CD4-positive, alpha-beta T cell treated with Interleukin-10 for 1 hour (primary cell): ENCODE results near the gene LRRC51.
A peak's percentile ranks its signal among the peaks of the same experiment; 100 is the strongest.
"Not testable (repeated sequence)": the region's sequence is repeated elsewhere in the genome, so short reads cannot be mapped to it uniquely, and the experiment has no call there.

Experiments
- DNase-seq: peaks from one replicate; pipeline ENCODE4 v3.0.0-alpha.2; 2020

The LRRC51 gene

GRCh38 chr11:72112143-72112977 lies 31.7 kb downstream of the LRRC51 start, which contains the start of gene ANAPC15:
ANAPC15 (minus strand) TSS chr11:72112695; CDS start chr11:72111276, 1,419 bp downstream.
- peak; percentile 99 for DNase-seq

- DNase-seq = no peak
Observed at GRCh38 chr11:72112978-72113808, 32.5 kb downstream of the LRRC51 start.

- no peak for DNase-seq
Observed at GRCh38 chr11:72114570-72114969, 33.9 kb downstream of the LRRC51 start.

GRCh38 chr11:72116019-72116755 lies 35.5 kb downstream of the LRRC51 start:
- DNase-seq = no peak

GRCh38 chr11:72119198-72119597 lies 38.5 kb downstream of the LRRC51 start:
- no peak for DNase-seq

- no peak for DNase-seq
Observed at GRCh38 chr11:72120930-72121329, 40.3 kb downstream of the LRRC51 start.

- DNase-seq = no peak
Observed at GRCh38 chr11:72122607-72123006, 42.0 kb downstream of the LRRC51 start.

GRCh38 chr11:72123117-72123653 lies 42.5 kb downstream of the LRRC51 start:
- no peak for DNase-seq

- no peak for DNase-seq
Observed at GRCh38 chr11:72124046-72124445, 43.4 kb downstream of the LRRC51 start.

GRCh38 chr11:72125956-72126355 lies 45.3 kb downstream of the LRRC51 start:
- no peak for DNase-seq

GRCh38 chr11:72127923-72128322 lies 47.3 kb downstream of the LRRC51 start:
- DNase-seq = no peak

GRCh38 chr11:72129381-72129780 lies 48.7 kb downstream of the LRRC51 start:
- DNase-seq = no peak

GRCh38 chr11:72132646-72133045 lies 52.0 kb downstream of the LRRC51 start:
- DNase-seq = no peak

- not testable (repeated sequence) for DNase-seq
Observed at GRCh38 chr11:72135473-72135872, 54.8 kb downstream of the LRRC51 start, which contains the start of gene FOLR3. FOLR3 (plus strand) TSS chr11:72135725; CDS start chr11:72135953, 228 bp downstream.

GRCh38 chr11:72135891-72136683 lies 55.4 kb downstream of the LRRC51 start:
- no peak for DNase-seq

GRCh38 chr11:72136684-72137262 lies 56.1 kb downstream of the LRRC51 start:
- DNase-seq = no peak

GRCh38 chr11:72138821-72139390 lies 58.3 kb downstream of the LRRC51 start:
- no peak for DNase-seq

- no peak for DNase-seq
Observed at GRCh38 chr11:72139500-72139899, 58.9 kb downstream of the LRRC51 start.

- no peak for DNase-seq
Observed at GRCh38 chr11:72140661-72141060, 60.0 kb downstream of the LRRC51 start.

- DNase-seq = no peak
Observed at GRCh38 chr11:72141066-72141465, 60.4 kb downstream of the LRRC51 start.

- DNase-seq = not testable (repeated sequence)
Observed at GRCh38 chr11:72142086-72142485, 61.4 kb downstream of the LRRC51 start.
